Measurements from ENCODE around the gene RAPSN.
A peak's percentile ranks its signal among the peaks of the same experiment; 100 is the strongest.

The RAPSN gene

GRCh38 chr11:47464483-47464882 is 15.5 kb upstream of the RAPSN start:
- DNase-seq = no peak

DNA sequence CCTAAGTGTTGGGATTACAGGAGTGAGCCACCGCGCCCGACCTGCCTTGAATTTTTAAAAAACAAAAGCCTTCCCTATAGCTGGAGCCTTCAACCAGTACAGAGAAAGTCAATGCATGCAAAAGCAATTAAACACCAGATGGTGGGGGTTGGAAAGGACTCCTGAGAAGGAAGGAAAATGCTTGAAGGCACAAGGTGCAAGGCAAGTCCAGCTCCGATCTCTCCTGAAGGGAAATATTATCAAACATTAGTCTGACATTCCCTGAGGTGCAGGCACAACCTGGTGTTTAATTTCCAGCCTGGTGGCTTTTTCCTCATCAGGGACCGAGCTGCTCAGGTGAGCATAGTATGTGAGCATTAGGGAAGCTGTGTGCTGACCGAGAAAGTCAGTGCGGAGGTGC is 12.9 kb upstream of the RAPSN start:
- no peak for DNase-seq

DNA sequence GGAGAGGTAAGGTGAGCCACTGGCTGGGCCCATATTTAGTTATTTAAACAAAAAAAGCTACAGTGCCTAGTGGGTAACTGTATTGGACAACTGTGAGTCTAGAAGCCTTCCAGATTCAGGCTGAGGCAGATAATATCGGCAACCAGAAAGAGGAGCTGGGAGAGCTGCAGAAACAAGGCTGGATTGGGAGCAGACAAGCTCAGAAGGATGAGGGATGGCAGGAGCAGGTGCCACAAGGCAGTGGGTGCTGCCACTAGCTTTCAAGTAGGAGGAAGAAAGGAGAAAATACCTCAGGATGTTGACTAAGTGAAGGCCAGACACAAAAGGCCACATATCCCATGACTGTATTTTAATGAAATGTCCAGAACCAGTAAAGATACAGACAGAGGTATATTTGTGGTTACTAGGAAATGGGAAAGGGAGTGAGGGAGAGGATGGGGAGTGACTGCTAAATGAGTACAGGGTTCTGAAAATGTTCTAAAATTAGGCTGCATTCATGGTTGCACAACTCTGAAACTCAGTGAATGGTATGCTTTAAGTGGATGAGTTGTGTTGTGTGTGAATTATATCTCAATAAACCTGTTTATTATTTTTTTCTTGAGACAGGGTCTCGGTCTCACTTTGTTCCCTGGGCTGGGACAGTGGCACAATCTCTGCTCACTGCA is 11.8 kb upstream of the RAPSN start:
- no peak for DNase-seq

GRCh38 chr11:47454258-47454671 is 5.3 kb upstream of the RAPSN start:
- peak; percentile 58 for DNase-seq

DNA sequence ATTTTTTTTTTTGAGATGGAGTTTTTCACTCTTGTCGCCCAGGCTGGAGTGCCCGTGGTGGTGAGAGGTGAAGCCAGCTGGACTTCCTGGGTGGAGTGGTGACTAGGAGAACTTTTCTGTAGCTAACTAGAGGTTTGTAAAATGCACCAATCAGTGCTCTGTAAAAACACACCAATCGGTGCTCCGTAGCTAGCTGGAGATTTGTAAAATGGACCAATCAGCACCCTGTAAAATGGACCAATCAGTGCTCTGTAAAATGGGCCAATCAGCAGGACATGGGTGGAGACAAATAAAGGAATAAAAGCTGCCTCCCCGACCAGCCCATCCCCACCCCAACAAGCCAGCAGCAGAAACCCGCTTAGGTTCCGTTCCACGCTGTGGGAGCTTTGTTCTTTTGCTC is 4.4 kb upstream of the RAPSN start:
- no peak for DNase-seq

DNA sequence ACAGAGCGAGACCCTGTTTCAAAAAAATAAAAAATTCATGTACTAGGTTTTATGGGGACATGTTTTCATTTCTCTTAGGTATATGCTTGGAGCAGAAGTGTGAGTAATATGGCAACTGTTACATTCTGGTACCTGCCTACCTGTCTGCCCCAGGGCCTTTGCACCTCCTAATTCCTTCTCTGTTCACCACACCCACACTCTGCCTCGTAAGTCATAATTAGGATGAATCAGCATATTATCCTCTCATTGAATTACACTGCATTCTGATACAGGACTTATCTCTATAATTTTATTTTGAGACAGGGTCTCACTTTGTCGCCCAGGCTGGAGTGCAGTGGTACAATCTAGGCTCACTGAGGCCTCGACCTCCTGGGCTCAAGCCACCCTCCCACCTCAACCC is 3.1 kb upstream of the RAPSN start:
- DNase-seq = no peak

- no peak for DNase-seq
Observed at GRCh38 chr11:47451436-47451835, 2.5 kb upstream of the RAPSN start.

DNA sequence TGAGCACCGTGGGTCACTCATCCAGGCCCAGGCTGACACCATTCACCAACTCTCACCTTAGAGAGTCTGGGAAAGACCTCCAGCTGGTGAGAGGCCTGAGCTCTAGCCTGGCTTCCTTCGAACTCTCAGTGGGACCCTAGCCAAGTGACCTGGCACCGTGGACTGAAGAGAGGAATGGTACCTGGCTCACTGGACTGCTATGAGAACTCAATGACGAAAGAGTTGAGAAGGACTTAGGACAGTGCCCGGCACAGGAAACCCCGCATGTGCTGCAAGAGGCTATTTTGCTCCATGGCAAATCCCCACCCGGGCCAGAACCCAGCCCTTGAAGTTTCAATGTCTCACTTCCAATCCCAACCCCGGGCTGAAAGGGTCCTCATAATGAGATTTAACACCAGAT is 605 bp upstream of the RAPSN start:
- DNase-seq = no peak

DNA sequence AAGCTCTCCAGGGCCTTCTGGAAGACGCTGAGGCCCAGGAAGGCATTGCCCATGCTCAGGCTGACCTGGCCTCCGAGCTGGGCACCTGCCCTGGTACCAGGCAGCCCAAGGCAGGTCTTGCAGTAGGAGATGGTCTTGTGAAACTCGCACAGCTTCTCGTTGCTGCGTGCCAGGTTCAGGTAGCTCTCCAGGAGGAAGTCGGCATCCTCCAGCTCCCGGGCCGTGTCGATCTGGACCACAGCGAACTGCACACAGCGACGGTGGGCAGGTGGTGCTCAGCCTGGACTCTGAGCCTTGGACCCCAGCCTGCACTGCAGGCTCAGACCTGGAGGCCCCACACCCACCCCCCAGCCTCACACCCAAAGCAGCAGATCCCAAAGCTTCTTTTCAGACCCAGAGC is 1.0 kb downstream of the RAPSN start:
- DNase-seq = no peak

DNA sequence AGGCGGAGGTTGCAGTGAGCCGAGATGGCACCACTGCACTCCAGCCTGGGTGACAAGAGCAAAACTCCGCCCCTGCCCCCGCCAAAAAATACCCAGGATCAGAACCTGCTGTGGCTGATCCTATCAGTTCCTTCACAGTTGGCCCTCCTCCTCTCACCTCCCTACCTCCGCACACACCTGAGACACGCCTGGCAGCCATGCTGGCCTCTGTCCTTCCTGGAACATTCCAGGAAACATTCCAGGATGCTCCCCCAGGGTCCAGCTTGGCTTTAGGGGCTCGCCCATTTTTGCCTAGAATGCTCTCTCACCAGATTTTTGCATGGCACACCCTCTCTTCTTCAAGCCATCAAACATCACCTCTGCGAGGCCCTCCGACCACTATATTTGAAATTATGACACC is 2.1 kb downstream of the RAPSN start:
- no peak for DNase-seq

- DNase-seq = no peak
Observed at GRCh38 chr11:47445840-47446239, 3.1 kb downstream of the RAPSN start.

GRCh38 chr11:47443817-47444216 is 5.1 kb downstream of the RAPSN start:
- DNase-seq = no peak

DNA sequence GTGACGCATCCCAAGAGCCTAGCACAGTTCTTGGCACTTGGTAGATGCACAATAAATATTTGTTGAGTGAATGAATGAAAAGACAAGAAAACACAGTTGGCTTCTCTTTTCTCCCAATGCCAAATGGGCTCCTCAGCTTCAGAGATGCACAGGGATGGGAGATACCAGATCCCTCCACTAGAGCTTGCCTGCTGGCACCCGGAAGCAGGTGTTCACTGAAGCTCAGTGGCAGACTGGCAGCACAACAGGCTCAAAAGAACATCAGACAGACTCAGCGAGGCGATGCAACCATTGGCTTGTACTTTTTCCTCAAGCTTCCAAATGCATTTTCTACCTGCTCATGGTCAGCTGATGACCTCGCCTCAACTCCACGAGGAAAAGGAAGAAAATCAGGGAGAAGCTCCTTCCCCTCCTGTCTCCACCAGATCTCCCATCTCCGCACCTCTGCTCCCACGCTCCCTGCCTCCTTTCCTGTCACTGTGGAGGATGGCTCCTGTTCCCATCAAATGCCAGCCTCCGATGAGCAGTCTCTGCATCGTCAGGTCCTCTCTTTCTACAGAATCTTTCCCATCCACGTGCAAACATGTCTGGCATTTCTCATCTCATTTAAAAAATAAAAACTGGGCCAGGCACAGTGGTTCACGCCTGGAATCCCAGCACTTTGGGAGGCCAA is 5.8 kb downstream of the RAPSN start:
- DNase-seq = no peak

GRCh38 chr11:47442514-47442913 is 6.4 kb downstream of the RAPSN start:
- DNase-seq = no peak

- no peak for DNase-seq
Observed at GRCh38 chr11:47441421-47441820, 7.5 kb downstream of the RAPSN start.

- no peak for DNase-seq
Observed at GRCh38 chr11:47440054-47440476, 8.9 kb downstream of the RAPSN start.

GRCh38 chr11:47438721-47439120 is 10.2 kb downstream of the RAPSN start:
- no peak for DNase-seq

GRCh38 chr11:47437746-47438418 is 11.1 kb downstream of the RAPSN start:
- DNase-seq = no peak

- no peak for DNase-seq
Observed at GRCh38 chr11:47437218-47437745, 11.7 kb downstream of the RAPSN start.

DNA sequence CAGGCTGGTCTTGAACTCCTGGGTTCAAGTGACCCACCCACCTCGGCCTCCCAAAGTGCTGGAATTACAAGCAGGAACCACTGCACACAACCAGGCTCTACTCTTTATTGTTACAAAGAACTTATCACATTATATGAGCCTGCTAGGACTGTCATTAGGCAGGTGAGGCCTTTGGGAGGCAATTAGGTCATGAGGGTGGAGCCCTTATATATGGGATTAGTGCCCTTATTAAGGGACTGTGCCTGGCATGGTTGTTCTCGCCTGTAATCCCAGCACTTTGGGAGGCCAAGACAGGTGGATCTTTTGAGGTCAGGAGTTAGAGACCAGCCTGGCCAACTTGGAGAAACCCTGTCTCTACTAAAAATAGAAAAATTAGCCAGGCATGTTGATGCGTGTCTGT is 12.2 kb downstream of the RAPSN start:
- DNase-seq = no peak

DNA sequence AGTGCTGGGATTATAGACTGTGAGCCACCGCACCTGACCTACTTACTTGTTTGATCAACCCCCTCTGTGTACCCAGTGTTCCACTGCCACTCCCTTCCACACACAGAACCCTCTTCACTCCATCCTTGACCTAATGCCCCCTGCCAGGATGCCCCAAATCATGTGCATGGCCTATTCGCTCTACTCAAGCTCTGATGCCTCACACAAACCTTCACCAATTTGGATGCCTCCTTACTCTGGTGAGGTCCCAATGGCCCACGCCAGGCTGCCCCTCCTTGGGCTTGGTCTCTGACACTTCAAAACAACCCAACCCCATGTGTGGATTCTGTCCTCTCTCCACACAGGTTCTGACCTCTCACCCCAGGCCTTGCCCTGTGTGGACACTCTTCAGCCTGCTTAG is 13.2 kb downstream of the RAPSN start:
- no peak for DNase-seq

DNA sequence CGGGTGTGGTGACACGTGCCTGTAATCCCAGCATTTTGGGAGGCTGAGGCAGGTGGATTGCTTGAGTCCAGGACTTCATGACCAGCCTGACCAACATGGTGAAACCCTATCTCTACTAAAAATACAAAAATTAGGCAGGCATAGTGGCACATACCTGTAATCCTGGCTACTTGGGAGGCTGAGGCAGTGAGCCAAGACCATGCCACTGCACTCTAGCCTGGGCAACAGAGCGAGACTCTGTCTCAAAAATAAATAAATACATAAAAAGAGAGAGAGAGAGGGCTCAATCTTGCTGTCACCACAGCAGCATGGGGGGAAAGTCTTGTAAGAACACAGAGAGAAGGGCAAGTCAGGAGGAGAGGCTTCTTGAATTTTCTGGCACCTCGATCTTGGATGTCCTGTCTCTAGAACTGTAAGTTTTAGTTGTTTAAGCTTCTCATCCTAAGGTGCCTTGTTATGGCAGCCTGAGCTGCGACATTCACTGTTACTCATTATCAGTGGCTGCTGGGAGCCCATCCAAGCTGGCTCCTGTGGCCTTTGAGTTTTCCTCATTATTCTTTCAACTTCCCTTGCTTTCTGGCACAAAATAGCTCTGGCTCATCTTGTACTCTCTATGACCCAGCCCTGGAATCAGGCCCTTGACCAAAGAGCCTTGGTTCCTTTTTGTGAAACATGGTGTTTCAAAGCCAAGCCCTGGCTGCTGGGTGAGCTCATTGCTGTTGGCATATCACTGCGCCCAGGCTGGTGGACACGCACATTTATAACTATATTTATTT is 14.7 kb downstream of the RAPSN start:
- DNase-seq = no peak

DNA sequence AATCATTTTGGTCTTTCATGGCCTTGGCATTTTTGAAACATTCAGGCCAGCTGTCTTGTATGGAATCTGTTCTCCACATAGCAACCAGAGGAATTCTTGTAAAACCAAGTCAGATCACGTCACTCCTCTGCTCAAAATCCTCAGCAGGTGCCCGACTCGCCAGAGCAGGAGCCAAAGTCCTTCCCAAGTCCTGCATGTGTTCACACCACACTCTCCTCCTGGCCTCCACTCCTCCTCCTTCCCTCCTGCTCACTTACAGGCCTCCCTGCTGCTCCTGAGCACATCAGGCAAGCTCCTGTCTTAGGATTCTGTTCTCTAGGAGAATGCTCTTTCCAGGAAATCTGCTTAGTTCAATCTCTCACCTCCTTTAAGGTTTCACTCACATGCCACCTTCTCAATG is 15.8 kb downstream of the RAPSN start:
- no peak for DNase-seq

All from central memory CD4-positive, alpha-beta T cell (primary cell).